ENCODE results near the gene CMKLR1. TPM values are rescaled to one million over a fixed set of nuclear protein-coding genes. Genes with fewer than 3 reads are reported as not detected.

CMKLR1 gene
- total RNA-seq, 1 experiment from 2014 or later: 0.15 TPM

DNA sequence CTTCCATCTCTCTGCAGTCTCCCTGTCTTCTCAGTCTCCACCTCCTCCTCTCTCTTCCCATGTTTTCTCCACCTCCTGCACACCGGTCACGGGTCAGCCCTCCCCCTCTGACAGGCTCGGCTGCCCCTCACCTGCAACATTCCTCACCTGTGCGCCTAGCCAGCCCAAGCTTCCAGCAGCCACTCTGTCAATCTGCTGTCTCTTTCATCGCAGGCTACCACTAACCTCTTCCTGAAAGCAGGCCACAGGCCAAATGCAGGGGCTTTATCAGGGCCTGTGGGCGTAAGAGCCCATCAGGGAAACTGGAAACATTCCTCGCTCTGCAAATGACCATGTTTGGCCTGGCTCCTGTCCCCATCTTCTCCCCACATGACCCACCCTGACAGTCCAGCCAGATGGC, 34.5 kb downstream of the CMKLR1 start:
- Histone ChIP-seq H3K4me3 (replicated peaks in 1 of 2; ENCODE audit: low read depth in 1 of 2, low read length in 2 of 2) (no peak overlapping the region), H3K9me3 (ENCODE audit: control insufficient read depth in 1 of 2, insufficient read depth in 1 of 2, low read depth in 1 of 2, low read length in 2 of 2) (no peaks in the 10 kb centered on the region), H3K36me3 (ENCODE audit: control insufficient read depth in 1 of 2, insufficient read depth in 2 of 2, low read length in 2 of 2) (no peaks in the 10 kb centered on the region), H3K9ac (ENCODE audit: low read length) (no peak overlapping the region), H3K27ac (ENCODE audit: low read depth, low read length) (no peak overlapping the region), H3K27me3 (ENCODE audit: insufficient read depth, low read length) (peaks cover 9% of the 10 kb centered on the region; the same call in 1 of the 2 replicates), H3K79me2 (ENCODE audit: insufficient read depth, low read length) (no peaks in the 10 kb centered on the region), H4K20me1 (ENCODE audit: insufficient read depth) (no peaks in the 10 kb centered on the region), H3K4me1 (ENCODE audit: control insufficient read depth in 1 of 2, insufficient read depth in 2 of 2, low read length in 2 of 2) (peaks cover 12 to 35% of the 10 kb centered on the region in 2 experiments), H3K9me2 (ENCODE audit: insufficient read depth) (no peaks in the 10 kb centered on the region), H2AFZ (ENCODE audit: low read depth, low read length, poor library complexity, severe bottlenecking) (no peak overlapping the region), H3K4me2 (ENCODE audit: low read length) (no peak overlapping the region)
- TF ChIP-seq, protein P1, sequence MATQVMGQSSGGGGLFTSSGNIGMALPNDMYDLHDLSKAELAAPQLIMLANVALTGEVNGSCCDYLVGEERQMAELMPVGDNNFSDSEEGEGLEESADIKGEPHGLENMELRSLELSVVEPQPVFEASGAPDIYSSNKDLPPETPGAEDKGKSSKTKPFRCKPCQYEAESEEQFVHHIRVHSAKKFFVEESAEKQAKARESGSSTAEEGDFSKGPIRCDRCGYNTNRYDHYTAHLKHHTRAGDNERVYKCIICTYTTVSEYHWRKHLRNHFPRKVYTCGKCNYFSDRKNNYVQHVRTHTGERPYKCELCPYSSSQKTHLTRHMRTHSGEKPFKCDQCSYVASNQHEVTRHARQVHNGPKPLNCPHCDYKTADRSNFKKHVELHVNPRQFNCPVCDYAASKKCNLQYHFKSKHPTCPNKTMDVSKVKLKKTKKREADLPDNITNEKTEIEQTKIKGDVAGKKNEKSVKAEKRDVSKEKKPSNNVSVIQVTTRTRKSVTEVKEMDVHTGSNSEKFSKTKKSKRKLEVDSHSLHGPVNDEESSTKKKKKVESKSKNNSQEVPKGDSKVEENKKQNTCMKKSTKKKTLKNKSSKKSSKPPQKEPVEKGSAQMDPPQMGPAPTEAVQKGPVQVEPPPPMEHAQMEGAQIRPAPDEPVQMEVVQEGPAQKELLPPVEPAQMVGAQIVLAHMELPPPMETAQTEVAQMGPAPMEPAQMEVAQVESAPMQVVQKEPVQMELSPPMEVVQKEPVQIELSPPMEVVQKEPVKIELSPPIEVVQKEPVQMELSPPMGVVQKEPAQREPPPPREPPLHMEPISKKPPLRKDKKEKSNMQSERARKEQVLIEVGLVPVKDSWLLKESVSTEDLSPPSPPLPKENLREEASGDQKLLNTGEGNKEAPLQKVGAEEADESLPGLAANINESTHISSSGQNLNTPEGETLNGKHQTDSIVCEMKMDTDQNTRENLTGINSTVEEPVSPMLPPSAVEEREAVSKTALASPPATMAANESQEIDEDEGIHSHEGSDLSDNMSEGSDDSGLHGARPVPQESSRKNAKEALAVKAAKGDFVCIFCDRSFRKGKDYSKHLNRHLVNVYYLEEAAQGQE (IDR thresholded peaks at IDR 0.05; ENCODE audit: low read depth): no peak
- TF ChIP-seq, protein P2, sequence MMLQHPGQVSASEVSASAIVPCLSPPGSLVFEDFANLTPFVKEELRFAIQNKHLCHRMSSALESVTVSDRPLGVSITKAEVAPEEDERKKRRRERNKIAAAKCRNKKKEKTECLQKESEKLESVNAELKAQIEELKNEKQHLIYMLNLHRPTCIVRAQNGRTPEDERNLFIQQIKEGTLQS (IDR thresholded peaks at IDR 0.05): no peak
- TF ChIP-seq ELF1 (IDR thresholded peaks at IDR 0.05; ENCODE audit: borderline replicate concordance, low read depth) (no peak), RAD21 (IDR thresholded peaks at IDR 0.05; ENCODE audit: low read depth) (no peak), SIN3A (IDR thresholded peaks at IDR 0.05; ENCODE audit: low read depth) (no peak), SP1 (IDR thresholded peaks at IDR 0.05; ENCODE audit: low read depth) (no peak), CEBPB (IDR thresholded peaks at IDR 0.05; ENCODE audit: low read depth) (no peak), JUND (IDR thresholded peaks at IDR 0.05) (no peak), POLR2A (IDR thresholded peaks at IDR 0.05; ENCODE audit: borderline replicate concordance, extremely low read depth, insufficient read depth, insufficient read length) (no peak), EZH2phosphoT487 (IDR thresholded peaks at IDR 0.05; ENCODE audit: borderline replicate concordance) (no peak)
- TF ChIP-seq, protein P3, sequence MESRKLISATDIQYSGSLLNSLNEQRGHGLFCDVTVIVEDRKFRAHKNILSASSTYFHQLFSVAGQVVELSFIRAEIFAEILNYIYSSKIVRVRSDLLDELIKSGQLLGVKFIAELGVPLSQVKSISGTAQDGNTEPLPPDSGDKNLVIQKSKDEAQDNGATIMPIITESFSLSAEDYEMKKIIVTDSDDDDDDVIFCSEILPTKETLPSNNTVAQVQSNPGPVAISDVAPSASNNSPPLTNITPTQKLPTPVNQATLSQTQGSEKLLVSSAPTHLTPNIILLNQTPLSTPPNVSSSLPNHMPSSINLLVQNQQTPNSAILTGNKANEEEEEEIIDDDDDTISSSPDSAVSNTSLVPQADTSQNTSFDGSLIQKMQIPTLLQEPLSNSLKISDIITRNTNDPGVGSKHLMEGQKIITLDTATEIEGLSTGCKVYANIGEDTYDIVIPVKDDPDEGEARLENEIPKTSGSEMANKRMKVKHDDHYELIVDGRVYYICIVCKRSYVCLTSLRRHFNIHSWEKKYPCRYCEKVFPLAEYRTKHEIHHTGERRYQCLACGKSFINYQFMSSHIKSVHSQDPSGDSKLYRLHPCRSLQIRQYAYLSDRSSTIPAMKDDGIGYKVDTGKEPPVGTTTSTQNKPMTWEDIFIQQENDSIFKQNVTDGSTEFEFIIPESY (IDR thresholded peaks at IDR 0.05; ENCODE audit: extremely low read depth, insufficient replicate concordance, low read length): no peak
- ChIA-PET POLR2A (no interaction called here), RAD21 (ENCODE audit: low non-redundant PET in 1 of 2, low total read pairs in 2 of 2, uncharacterized antibody in 2 of 2, unreplicated experiment in 2 of 2) (no interaction called here), CTCF (no interaction called here)
- BruUV-seq (replicated peaks): no TSS peak
- no peak for ATAC-seq
- no peak for DNase-seq (ENCODE audit: low read depth, low spot score)
- intact Hi-C loops (cut with micrococcal nuclease): no loop called here
